BLaER1 (cell line): ENCODE results near the gene FSTL1.

Source experiments
- H3K27ac ChIP-seq: shearing (Covaris generic); formaldehyde crosslinking; 2 replicates; pipeline ENCODE4 v1.8.1; 2022
- H3K27me3 ChIP-seq: shearing (Covaris generic); formaldehyde crosslinking; 2 replicates; pipeline ENCODE4 v1.8.1; 2022
- H3K36me3 ChIP-seq: shearing (Covaris generic); formaldehyde crosslinking; 2 replicates; pipeline ENCODE4 v1.8.1; 2022
- H3K4me1 ChIP-seq: shearing (Covaris generic); formaldehyde crosslinking; 2 replicates; pipeline ENCODE4 v1.8.1; 2022
- H3K4me2 ChIP-seq: shearing (Covaris generic); formaldehyde crosslinking; 2 replicates; pipeline ENCODE4 v1.8.1; 2022
- H3K4me3 ChIP-seq: shearing (Covaris generic); formaldehyde crosslinking; 2 replicates; pipeline ENCODE4 v1.8.1; 2022
- H3K9ac ChIP-seq: shearing (Covaris generic); formaldehyde crosslinking; 2 replicates; pipeline ENCODE4 v1.8.1; 2022
- H3K9me3 ChIP-seq: shearing (Covaris generic); formaldehyde crosslinking; 2 replicates; pipeline ENCODE4 v1.8.1; 2022
- H4K20me1 ChIP-seq: shearing (Covaris generic); formaldehyde crosslinking; 2 replicates; pipeline ENCODE4 v1.8.1; 2022
- Cebpa-rat ChIP-seq: shearing (Covaris generic); IDR thresholded peaks from 2 replicates; pipeline ENCODE4 v1.8.1; 2022

The FSTL1 gene

DNA sequence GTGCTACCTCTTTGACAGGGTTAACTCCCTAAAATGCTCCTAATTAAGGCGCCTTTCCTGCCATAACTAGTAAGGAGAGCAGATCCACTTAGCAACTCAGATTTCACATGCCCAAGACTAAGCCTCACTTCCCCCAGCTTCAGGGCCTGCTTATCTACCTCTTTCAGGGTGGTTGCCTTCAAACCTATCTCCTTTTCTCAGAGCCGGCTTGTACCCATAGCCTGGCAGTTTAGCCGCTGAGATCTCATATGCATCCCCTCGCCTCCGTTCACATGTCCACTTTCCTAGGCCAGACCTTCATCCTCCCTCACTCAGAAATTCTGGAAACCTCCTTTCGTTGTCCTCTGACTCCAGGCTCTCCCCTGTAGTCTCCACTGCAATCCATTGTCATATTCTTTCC, 1.0 kb upstream of the FSTL1 start:
- no peak overlapping the region for H3K9ac ChIP-seq
- no peaks in the 10 kb centered on the region for H3K9me3 ChIP-seq
- H3K27me3 ChIP-seq = no peaks in the 10 kb centered on the region
- no peak overlapping the region for H3K4me2 ChIP-seq
- H4K20me1 ChIP-seq = no peaks in the 10 kb centered on the region
- H3K36me3 ChIP-seq = 0 out of 2 replicates have a peak, but pooled peaks cover 3% of the 10 kb centered on the region
- no peak overlapping the region for H3K27ac ChIP-seq
- TF ChIP-seq Cebpa-rat = no peak
- no peak overlapping the region for H3K4me3 ChIP-seq
- peaks cover 17% of the 10 kb centered on the region for H3K4me1 ChIP-seq

- H3K27me3 ChIP-seq = no peaks in the 10 kb centered on the region
- peaks cover 17% of the 10 kb centered on the region for H3K4me1 ChIP-seq
- peak overlapping the region; percentile 92 for H3K4me3 ChIP-seq
- H3K4me2 ChIP-seq = peak overlapping the region; percentile 80
- 0 out of 2 replicates have a peak, but pooled peaks cover 3% of the 10 kb centered on the region for H3K36me3 ChIP-seq
- peak overlapping the region; percentile 86 for H3K9ac ChIP-seq
- no peaks in the 10 kb centered on the region for H4K20me1 ChIP-seq
- peak overlapping the region; percentile 74 for H3K27ac ChIP-seq
- H3K9me3 ChIP-seq = no peaks in the 10 kb centered on the region
- TF ChIP-seq Cebpa-rat = no peak
Measured at GRCh38 chr3:120451272-120451761, 525 bp upstream of the FSTL1 start.

- Histone ChIP-seq H3K4me1 (peaks cover 17% of the 10 kb centered on the region), H3K27ac (peak overlapping the region; percentile 74), H3K36me3 (0 out of 2 replicates have a peak, but pooled peaks cover 3% of the 10 kb centered on the region), H3K9ac (peak overlapping the region; percentile 86), H3K4me2 (peak overlapping the region; percentile 80), H4K20me1 (no peaks in the 10 kb centered on the region), H3K27me3 (no peaks in the 10 kb centered on the region), H3K4me3 (peak overlapping the region; percentile 92), H3K9me3 (no peaks in the 10 kb centered on the region)
- peak; percentile 55 for TF ChIP-seq Cebpa-rat
Measured at GRCh38 chr3:120449701-120450599, 842 bp downstream of the FSTL1 start.

- H3K9me3 ChIP-seq = no peaks in the 10 kb centered on the region
- H3K4me2 ChIP-seq = peak overlapping the region; percentile 80
- H3K27me3 ChIP-seq = no peaks in the 10 kb centered on the region
- no peak overlapping the region for H3K9ac ChIP-seq
- no peak overlapping the region for H3K27ac ChIP-seq
- peaks cover 17% of the 10 kb centered on the region for H3K4me1 ChIP-seq
- H3K4me3 ChIP-seq = peak overlapping the region; percentile 92; the same call in 1 of the 2 replicates
- no peak for TF ChIP-seq Cebpa-rat
- no peaks in the 10 kb centered on the region for H4K20me1 ChIP-seq
- 0 out of 2 replicates have a peak, but pooled peaks cover 3% of the 10 kb centered on the region for H3K36me3 ChIP-seq
Measured at GRCh38 chr3:120449251-120449650, 1.5 kb downstream of the FSTL1 start.

GRCh38 chr3:120448756-120449155, 2.0 kb downstream of the FSTL1 start:
- Histone ChIP-seq H3K27me3 (no peaks in the 10 kb centered on the region), H3K4me1 (peaks cover 17% of the 10 kb centered on the region), H3K36me3 (0 out of 2 replicates have a peak, but pooled peaks cover 3% of the 10 kb centered on the region), H3K9me3 (no peaks in the 10 kb centered on the region), H3K27ac (no peak overlapping the region), H3K9ac (no peak overlapping the region), H4K20me1 (no peaks in the 10 kb centered on the region), H3K4me2 (peak overlapping the region; percentile 80), H3K4me3 (no peak overlapping the region)
- TF ChIP-seq Cebpa-rat = no peak

- Histone ChIP-seq H3K36me3 (0 out of 2 replicates have a peak, but pooled peaks cover 3% of the 10 kb centered on the region), H3K9ac (no peak overlapping the region), H3K4me3 (no peak overlapping the region), H3K27me3 (no peaks in the 10 kb centered on the region), H4K20me1 (no peaks in the 10 kb centered on the region), H3K27ac (no peak overlapping the region), H3K9me3 (no peaks in the 10 kb centered on the region), H3K4me1 (peaks cover 17% of the 10 kb centered on the region), H3K4me2 (no peak overlapping the region)
- TF ChIP-seq Cebpa-rat = no peak
Measured at GRCh38 chr3:120446891-120447668, 3.7 kb downstream of the FSTL1 start.

DNA sequence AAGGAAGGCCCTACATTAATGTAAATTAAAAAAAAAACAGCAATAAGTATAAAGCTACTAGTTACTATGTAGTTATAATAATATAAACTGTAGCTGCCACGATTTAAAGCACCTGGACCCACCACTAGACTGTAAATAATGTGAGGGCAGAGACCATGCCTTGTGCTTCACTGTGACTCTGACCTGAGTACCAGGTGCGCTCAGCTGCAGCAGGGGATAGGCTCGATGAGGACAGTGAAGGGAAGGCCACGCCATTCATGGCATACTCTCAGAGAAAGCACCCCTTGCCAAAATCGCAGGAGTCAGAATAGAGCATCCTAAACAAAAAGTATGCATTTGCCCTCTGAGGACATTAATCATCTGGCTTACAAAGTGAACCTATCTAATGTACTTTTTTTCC, 5.1 kb downstream of the FSTL1 start:
- no peaks in the 10 kb centered on the region for H3K9me3 ChIP-seq
- no peak overlapping the region for H3K27ac ChIP-seq
- peaks cover 10% of the 10 kb centered on the region for H3K36me3 ChIP-seq
- TF ChIP-seq Cebpa-rat = no peak
- no peaks in the 10 kb centered on the region for H3K27me3 ChIP-seq
- no peaks in the 10 kb centered on the region for H4K20me1 ChIP-seq
- H3K9ac ChIP-seq = no peak overlapping the region
- no peak overlapping the region for H3K4me2 ChIP-seq
- H3K4me1 ChIP-seq = peaks cover 17% of the 10 kb centered on the region
- no peak overlapping the region for H3K4me3 ChIP-seq

GRCh38 chr3:120443626-120444123, 7.1 kb downstream of the FSTL1 start:
- no peak for TF ChIP-seq Cebpa-rat
- H3K9ac ChIP-seq = no peak overlapping the region
- H3K9me3 ChIP-seq = no peaks in the 10 kb centered on the region
- peaks cover 27% of the 10 kb centered on the region for H3K36me3 ChIP-seq
- H3K27me3 ChIP-seq = no peaks in the 10 kb centered on the region
- no peak overlapping the region for H3K4me2 ChIP-seq
- H4K20me1 ChIP-seq = no peaks in the 10 kb centered on the region
- no peak overlapping the region for H3K4me3 ChIP-seq
- no peak overlapping the region for H3K27ac ChIP-seq
- peaks cover 10% of the 10 kb centered on the region; the same call in 1 of the 2 replicates for H3K4me1 ChIP-seq

DNA sequence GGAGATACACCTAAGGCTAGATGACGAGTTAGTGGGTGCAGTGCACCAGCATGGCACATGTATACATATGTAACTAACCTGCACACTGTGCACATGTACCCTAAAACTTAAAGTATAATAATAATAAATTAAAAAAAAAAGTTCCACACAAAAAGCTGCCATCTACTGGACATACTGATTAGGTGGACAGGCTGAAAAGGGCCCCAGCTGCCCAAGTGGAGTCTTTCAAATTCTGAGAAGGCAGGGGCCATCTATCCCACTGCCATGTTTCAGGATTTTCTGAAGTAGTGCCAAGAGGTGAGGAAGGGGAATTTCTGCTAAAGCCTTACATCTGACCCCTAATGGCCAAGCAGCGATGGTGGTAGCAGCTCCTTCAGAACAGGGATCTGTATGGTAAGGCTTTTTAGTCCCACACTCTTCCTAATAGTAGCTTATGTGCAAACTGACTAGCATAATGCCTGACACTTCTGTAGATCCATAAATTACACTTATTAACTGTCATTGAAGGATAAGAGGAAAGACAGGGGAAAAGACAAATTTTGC, 7.7 kb downstream of the FSTL1 start:
- Histone ChIP-seq H3K4me1 (peaks cover 7% of the 10 kb centered on the region; the same call in 1 of the 2 replicates), H3K27ac (no peak overlapping the region), H3K27me3 (no peaks in the 10 kb centered on the region), H3K9ac (no peak overlapping the region), H4K20me1 (no peaks in the 10 kb centered on the region), H3K4me2 (no peak overlapping the region), H3K9me3 (no peaks in the 10 kb centered on the region), H3K4me3 (no peak overlapping the region), H3K36me3 (peaks cover 33% of the 10 kb centered on the region)
- TF ChIP-seq Cebpa-rat = no peak
